LNCaP clone FGC (cell line): ENCODE data around the gene SUN1.

Experiments used
- DNase-seq: peaks from one replicate; pipeline ENCODE4 v3.0.0-alpha.2; 2011; ENCODE audit warnings: low read depth
- H3K4me3 ChIP-seq: 2 replicates; pipeline ENCODE4 v1.5.1; 2011; ENCODE audit warnings: mild to moderate bottlenecking, low read depth, low read length, control low read depth
- CTCF ChIP-seq: IDR thresholded peaks from 2 replicates; pipeline ENCODE4 v1.5.1; 2012; ENCODE audit warnings: mild to moderate bottlenecking; ENCODE audit not compliant: control insufficient read depth, insufficient read depth; ENCODE audit errors: extremely low read depth

The SUN1 gene

GRCh38 chr7:849145-849544 lies 16.9 kb downstream of the SUN1 start:
- no peak overlapping the region for H3K4me3 ChIP-seq
- TF ChIP-seq CTCF: no peak
- no peak for DNase-seq

- no peak for TF ChIP-seq CTCF
- no peak overlapping the region for H3K4me3 ChIP-seq
- no peak for DNase-seq
These were observed 17.5 kb downstream of the SUN1 start for GRCh38 chr7:849781-850180.

GRCh38 chr7:851204-851603 lies 18.9 kb downstream of the SUN1 start:
- no peak for TF ChIP-seq CTCF
- no peak for DNase-seq
- H3K4me3 ChIP-seq: no peak overlapping the region

- no peak for DNase-seq
- TF ChIP-seq CTCF: no peak
- H3K4me3 ChIP-seq: no peak overlapping the region
These were observed 21.3 kb downstream of the SUN1 start for GRCh38 chr7:853366-854117.

GRCh38 chr7:854118-854775 lies 22.0 kb downstream of the SUN1 start:
- no peak for TF ChIP-seq CTCF
- no peak for DNase-seq
- no peak overlapping the region for H3K4me3 ChIP-seq

- H3K4me3 ChIP-seq: no peak overlapping the region
- no peak for TF ChIP-seq CTCF
- DNase-seq: no peak
These were observed 23.6 kb downstream of the SUN1 start for GRCh38 chr7:855686-856369.
